Measurements from ENCODE around the gene WDFY1.

Gene WDFY1

DNA sequence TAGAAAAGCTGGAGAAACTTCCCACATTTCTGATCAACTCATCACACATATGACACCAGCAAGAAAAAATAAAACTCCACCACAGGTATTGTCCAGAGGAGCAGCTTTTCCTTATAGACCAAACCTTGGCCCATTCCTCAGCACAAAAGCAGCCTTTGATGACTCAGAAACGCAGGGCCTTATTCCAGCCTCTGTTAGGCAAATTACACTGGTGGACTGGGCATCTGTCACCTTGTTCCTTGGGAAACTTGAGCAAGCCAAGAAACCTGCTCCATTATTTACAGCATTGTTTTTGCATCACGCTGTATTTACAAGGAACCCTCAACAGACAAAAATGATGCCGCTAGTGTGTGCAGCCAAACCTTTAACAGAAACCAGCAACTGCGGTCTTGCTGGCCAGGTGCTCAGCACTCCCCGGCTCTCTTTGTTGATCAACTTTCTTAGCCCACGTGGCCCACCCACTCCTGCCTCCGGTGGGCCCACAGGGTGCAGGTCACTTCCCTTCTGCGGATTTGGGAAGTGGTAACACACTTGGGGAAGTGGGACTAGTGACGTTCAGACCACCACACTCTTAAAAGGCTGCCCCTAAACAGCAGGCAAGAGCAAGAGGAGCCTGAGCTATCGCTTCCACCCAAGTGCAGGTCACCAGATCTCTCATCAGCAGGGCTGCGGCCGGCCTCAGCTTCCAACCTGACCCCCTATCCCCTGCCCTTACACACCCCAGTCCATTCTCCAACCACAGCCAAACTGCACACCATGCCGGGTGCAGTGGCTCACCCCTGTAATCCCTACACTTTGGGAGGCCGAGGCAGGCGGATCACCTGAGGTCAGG lies 109.2 kb downstream of the WDFY1 start:
- Histone ChIP-seq H3K36me3 (ENCODE audit: control insufficient read depth in 2 of 2, insufficient read depth in 1 of 2, low read length in 2 of 2) (peaks cover 0 to 4% of the 10 kb centered on the region in 2 experiments; a peak in 1 of 3 replicates), H3K4me3 (ENCODE audit: low read depth, low read length) (no peak overlapping the region), H3K4me1 (ENCODE audit: control insufficient read depth, insufficient read depth, low read length) (peaks cover 2% of the 10 kb centered on the region; the same call in 1 of the 2 replicates), H3K9me3 (ENCODE audit: control insufficient read depth, insufficient read depth, low read depth, low read length) (no peaks in the 10 kb centered on the region), H3K27ac (ENCODE audit: extremely low read depth, low read depth, low read length) (no peak overlapping the region)
- TF ChIP-seq ZNF202 (tag by site-specific recombination; IDR thresholded peaks at IDR 0.05; ENCODE audit: borderline replicate concordance) (no peak), ZIC2 (tag by site-specific recombination; IDR thresholded peaks at IDR 0.05) (no peak), ZFP37 (tag by site-specific recombination; IDR thresholded peaks at IDR 0.05) (no peak), ZNF404 (tag by site-specific recombination; IDR thresholded peaks at IDR 0.05) (no peak), SALL2 (tag by site-specific recombination; IDR thresholded peaks at IDR 0.05; ENCODE audit: borderline replicate concordance) (no peak), ZNF837 (tag by site-specific recombination; IDR thresholded peaks at IDR 0.05) (no peak)
- POLR2A ChIA-PET = interaction anchor here (0.6 kb wide), 1 partner anchor 17 kb away, joined by 3 read pairs; no protein-coding TSS in a partner anchor
- CTCF ChIA-PET = interaction anchor here (0.6 to 1.6 kb wide), 2 partner anchors 38 to 60 kb away, joined by 3 to 5 read pairs; no protein-coding TSS in a partner anchor

DNA sequence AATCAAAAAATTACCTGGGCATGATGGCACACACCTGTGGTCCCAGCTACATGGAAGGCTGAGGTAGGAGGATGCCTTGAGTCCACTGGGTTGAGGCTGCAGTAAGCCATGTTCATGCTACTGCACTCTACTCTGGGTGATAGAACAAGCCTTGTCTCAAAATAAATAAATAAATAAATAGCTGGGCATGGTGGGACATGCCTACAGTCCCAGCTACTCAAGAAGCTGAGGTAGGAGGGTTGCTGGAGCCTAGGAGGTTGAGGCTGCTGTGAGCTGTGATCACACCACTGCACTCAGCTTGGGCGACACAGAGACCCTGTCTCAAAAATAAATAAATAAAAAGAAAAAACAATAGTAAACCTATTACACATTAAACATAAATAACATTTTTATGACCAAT lies 110.7 kb downstream of the WDFY1 start:
- POLR2A ChIA-PET = no interaction called here
- TF ChIP-seq ZNF837 (tag by site-specific recombination; IDR thresholded peaks at IDR 0.05) = no peak
- no peak for TF ChIP-seq ZNF266 (tag by site-specific recombination; IDR thresholded peaks at IDR 0.05; ENCODE audit: low read depth)
- TF ChIP-seq ZNF335 (tag by site-specific recombination; conservative IDR thresholded peaks at IDR 0.05) = no peak
- no peak for TF ChIP-seq ZNF174 (tag by site-specific recombination; IDR thresholded peaks at IDR 0.05)
- no peak for TF ChIP-seq ZNF433 (tag by site-specific recombination; IDR thresholded peaks at IDR 0.05; ENCODE audit: low read depth)
- no peak for TF ChIP-seq ZFP41 (tag by site-specific recombination; IDR thresholded peaks at IDR 0.05; ENCODE audit: borderline replicate concordance)
- TF ChIP-seq ZNF138 (tag by site-specific recombination; IDR thresholded peaks at IDR 0.05; ENCODE audit: borderline replicate concordance) = no peak
- no peak for TF ChIP-seq ZNF10 (tag by site-specific recombination; IDR thresholded peaks at IDR 0.05)
- TF ChIP-seq, protein P1, sequence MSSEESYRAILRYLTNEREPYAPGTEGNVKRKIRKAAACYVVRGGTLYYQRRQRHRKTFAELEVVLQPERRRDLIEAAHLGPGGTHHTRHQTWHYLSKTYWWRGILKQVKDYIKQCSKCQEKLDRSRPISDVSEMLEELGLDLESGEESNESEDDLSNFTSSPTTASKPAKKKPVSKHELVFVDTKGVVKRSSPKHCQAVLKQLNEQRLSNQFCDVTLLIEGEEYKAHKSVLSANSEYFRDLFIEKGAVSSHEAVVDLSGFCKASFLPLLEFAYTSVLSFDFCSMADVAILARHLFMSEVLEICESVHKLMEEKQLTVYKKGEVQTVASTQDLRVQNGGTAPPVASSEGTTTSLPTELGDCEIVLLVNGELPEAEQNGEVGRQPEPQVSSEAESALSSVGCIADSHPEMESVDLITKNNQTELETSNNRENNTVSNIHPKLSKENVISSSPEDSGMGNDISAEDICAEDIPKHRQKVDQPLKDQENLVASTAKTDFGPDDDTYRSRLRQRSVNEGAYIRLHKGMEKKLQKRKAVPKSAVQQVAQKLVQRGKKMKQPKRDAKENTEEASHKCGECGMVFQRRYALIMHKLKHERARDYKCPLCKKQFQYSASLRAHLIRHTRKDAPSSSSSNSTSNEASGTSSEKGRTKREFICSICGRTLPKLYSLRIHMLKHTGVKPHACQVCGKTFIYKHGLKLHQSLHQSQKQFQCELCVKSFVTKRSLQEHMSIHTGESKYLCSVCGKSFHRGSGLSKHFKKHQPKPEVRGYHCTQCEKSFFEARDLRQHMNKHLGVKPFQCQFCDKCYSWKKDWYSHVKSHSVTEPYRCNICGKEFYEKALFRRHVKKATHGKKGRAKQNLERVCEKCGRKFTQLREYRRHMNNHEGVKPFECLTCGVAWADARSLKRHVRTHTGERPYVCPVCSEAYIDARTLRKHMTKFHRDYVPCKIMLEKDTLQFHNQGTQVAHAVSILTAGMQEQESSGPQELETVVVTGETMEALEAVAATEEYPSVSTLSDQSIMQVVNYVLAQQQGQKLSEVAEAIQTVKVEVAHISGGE (tag by site-specific recombination; conservative IDR thresholded peaks at IDR 0.05; ENCODE audit: low read depth) = no peak
- no peak for TF ChIP-seq GFI1B (tag by site-specific recombination; IDR thresholded peaks at IDR 0.05)
- TF ChIP-seq, protein P2, sequence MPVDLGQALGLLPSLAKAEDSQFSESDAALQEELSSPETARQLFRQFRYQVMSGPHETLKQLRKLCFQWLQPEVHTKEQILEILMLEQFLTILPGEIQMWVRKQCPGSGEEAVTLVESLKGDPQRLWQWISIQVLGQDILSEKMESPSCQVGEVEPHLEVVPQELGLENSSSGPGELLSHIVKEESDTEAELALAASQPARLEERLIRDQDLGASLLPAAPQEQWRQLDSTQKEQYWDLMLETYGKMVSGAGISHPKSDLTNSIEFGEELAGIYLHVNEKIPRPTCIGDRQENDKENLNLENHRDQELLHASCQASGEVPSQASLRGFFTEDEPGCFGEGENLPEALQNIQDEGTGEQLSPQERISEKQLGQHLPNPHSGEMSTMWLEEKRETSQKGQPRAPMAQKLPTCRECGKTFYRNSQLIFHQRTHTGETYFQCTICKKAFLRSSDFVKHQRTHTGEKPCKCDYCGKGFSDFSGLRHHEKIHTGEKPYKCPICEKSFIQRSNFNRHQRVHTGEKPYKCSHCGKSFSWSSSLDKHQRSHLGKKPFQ (tag by site-specific recombination; IDR thresholded peaks at IDR 0.05) = no peak
- TF ChIP-seq TRIM28 (IDR thresholded peaks at IDR 0.05; ENCODE audit: borderline replicate concordance, low read length) = no peak
- TF ChIP-seq, protein P3, sequence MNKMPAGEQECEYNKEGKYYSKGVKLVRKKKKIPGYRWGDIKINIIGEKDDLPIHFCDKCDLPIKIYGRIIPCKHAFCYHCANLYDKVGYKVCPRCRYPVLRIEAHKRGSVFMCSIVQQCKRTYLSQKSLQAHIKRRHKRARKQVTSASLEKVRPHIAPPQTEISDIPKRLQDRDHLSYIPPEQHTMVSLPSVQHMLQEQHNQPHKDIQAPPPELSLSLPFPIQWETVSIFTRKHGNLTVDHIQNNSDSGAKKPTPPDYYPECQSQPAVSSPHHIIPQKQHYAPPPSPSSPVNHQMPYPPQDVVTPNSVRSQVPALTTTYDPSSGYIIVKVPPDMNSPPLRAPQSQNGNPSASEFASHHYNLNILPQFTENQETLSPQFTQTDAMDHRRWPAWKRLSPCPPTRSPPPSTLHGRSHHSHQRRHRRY (tag by site-specific recombination; IDR thresholded peaks at IDR 0.05) = no peak
- no peak for TF ChIP-seq GLIS2 (tag by site-specific recombination; IDR thresholded peaks at IDR 0.05)
- TF ChIP-seq ZBTB1 (tag by site-specific recombination; IDR thresholded peaks at IDR 0.05) = no peak
- no peak for TF ChIP-seq ZSCAN23 (tag by site-specific recombination; IDR thresholded peaks at IDR 0.05)
- no peak for TF ChIP-seq ZSCAN16 (tag by site-specific recombination; IDR thresholded peaks at IDR 0.05)
- TF ChIP-seq, protein P4, sequence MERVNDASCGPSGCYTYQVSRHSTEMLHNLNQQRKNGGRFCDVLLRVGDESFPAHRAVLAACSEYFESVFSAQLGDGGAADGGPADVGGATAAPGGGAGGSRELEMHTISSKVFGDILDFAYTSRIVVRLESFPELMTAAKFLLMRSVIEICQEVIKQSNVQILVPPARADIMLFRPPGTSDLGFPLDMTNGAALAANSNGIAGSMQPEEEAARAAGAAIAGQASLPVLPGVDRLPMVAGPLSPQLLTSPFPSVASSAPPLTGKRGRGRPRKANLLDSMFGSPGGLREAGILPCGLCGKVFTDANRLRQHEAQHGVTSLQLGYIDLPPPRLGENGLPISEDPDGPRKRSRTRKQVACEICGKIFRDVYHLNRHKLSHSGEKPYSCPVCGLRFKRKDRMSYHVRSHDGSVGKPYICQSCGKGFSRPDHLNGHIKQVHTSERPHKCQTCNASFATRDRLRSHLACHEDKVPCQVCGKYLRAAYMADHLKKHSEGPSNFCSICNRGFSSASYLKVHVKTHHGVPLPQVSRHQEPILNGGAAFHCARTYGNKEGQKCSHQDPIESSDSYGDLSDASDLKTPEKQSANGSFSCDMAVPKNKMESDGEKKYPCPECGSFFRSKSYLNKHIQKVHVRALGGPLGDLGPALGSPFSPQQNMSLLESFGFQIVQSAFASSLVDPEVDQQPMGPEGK (tag by site-specific recombination; IDR thresholded peaks at IDR 0.05) = no peak
- TF ChIP-seq, protein P5, sequence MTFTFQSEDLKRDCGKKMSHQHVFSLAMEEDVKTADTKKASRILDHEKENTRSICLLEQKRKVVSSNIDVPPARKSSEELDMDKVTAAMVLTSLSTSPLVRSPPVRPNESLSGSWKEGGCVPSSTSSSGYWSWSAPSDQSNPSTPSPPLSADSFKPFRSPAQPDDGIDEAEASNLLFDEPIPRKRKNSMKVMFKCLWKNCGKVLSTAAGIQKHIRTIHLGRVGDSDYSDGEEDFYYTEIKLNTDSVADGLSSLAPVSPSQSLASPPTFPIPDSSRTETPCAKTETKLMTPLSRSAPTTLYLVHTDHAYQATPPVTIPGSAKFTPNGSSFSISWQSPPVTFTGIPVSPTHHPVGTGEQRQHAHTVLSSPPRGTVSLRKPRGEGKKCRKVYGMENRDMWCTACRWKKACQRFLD (tag by site-specific recombination; IDR thresholded peaks at IDR 0.05) = no peak

More for the DNA sequence above, 110.7 kb downstream of the WDFY1 start:
- CTCF ChIA-PET = interaction anchor here (0.6 to 1.6 kb wide), 5 partner anchors 37 to 295 kb away, joined by 3 to 5 read pairs (median 3); no protein-coding TSS in a partner anchor
- H3K36me3 ChIP-seq (ENCODE audit: control insufficient read depth in 2 of 2, insufficient read depth in 1 of 2, low read length in 2 of 2) = peaks cover 0 to 4% of the 10 kb centered on the region in 2 experiments; a peak in 1 of 3 replicates
- no peak overlapping the region for H3K4me3 ChIP-seq (ENCODE audit: low read depth, low read length)
- H3K27ac ChIP-seq (ENCODE audit: extremely low read depth, low read depth, low read length) = no peak overlapping the region
- no peaks in the 10 kb centered on the region for H3K9me3 ChIP-seq (ENCODE audit: control insufficient read depth, insufficient read depth, low read depth, low read length)
- peaks cover 2% of the 10 kb centered on the region; the same call in 1 of the 2 replicates for H3K4me1 ChIP-seq (ENCODE audit: control insufficient read depth, insufficient read depth, low read length)
